ENCODE measurements around the gene PAPPA2. TPM values are rescaled to one million over a fixed set of nuclear protein-coding genes. Genes with fewer than 3 reads are reported as not detected.

PAPPA2 gene
- total and polyA plus RNA-seq, 2 of the 8 experiments (the other 6 are each of a cell fraction or from before 2014, with no cell fraction given) = 0.08 to 0.88 TPM

DNA sequence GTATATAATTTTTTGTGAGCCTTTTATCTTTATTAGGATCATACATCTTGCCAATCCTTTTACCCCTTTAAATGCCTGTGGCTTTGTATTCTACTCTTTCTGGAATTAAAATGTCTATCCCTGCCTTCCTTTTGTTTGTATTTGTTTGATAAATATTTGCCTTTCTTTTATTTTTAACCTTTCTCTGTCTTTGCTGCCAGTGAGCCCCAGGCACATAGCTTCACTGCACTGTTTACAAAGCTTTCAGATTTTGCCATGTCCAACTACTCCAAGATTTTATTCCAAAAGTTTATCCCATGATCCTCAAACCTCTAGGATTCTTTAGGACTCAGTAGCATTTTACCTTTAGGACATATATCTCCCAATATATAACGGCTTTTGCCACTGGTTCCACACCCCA, 281.2 kb downstream of the PAPPA2 start:
- Histone ChIP-seq H2BK12ac (ENCODE audit: low read depth, low read length) (no peak overlapping the region), H3K27ac (ENCODE audit: low read depth, low read length) (no peak overlapping the region), H3K79me2 (ENCODE audit: control insufficient read depth in 1 of 2, insufficient read depth in 2 of 2, low read length in 2 of 2) (no peaks in the 10 kb centered on the region), H2BK15ac (ENCODE audit: low read length) (no peak overlapping the region), H3K23ac (ENCODE audit: insufficient read length) (no peak overlapping the region), H4K5ac (ENCODE audit: insufficient read length, low read depth, low read length) (no peak overlapping the region), H3K4me3 (ENCODE audit: extremely low read depth in 1 of 4, insufficient read depth in 2 of 4, low read depth in 3 of 4, low read length in 4 of 4) (no peak overlapping the region), H3K56ac (replicated peaks; ENCODE audit: insufficient read length, low read depth, low read length) (no peak overlapping the region), H4K91ac (replicated peaks; ENCODE audit: insufficient read length, low read length) (no peak overlapping the region), H3K14ac (ENCODE audit: insufficient read length) (no peak overlapping the region), H2AFZ (ENCODE audit: low read length) (no peak overlapping the region), H2BK120ac (replicated peaks; ENCODE audit: low read depth, low read length) (no peak overlapping the region), H2BK5ac (ENCODE audit: low read depth, low read length) (no peak overlapping the region), H3K36me3 (ENCODE audit: control insufficient read depth in 2 of 4, insufficient read depth in 4 of 4, low read length in 3 of 4) (no peaks in the 10 kb centered on the region), H3K27me3 (replicated peaks in 1 of 4; ENCODE audit: control insufficient read depth in 3 of 4, extremely low read depth in 1 of 4, insufficient read depth in 3 of 4, low read length in 3 of 4) (no peaks in the 10 kb centered on the region), H4K20me1 (replicated peaks in 1 of 2; ENCODE audit: control insufficient read depth in 1 of 2, insufficient read depth in 2 of 2, low read length in 2 of 2) (no peaks in the 10 kb centered on the region), H3K23me2 (ENCODE audit: low read depth, low read length) (no peaks in the 10 kb centered on the region), H3K79me1 (ENCODE audit: low read depth, low read length) (no peaks in the 10 kb centered on the region), H3K4me1 (replicated peaks in 1 of 4; ENCODE audit: control insufficient read depth in 3 of 4, insufficient read depth in 4 of 4, low read length in 3 of 4) (peaks cover 0 to 3% (median 0%) of the 10 kb centered on the region in 4 experiments; a peak in 1 of 7 replicates), H3K18ac (ENCODE audit: extremely low read depth, low read length) (no peak overlapping the region), H2BK20ac (ENCODE audit: low read length) (no peak overlapping the region), H4K8ac (ENCODE audit: extremely low read depth, insufficient read depth, low read length) (no peak overlapping the region), H3K4me2 (ENCODE audit: insufficient read depth in 1 of 2, low read depth in 2 of 2, low read length in 2 of 2) (no peak overlapping the region), H3K9me3 (ENCODE audit: insufficient read depth in 2 of 2, low read depth in 1 of 2, low read length in 1 of 2) (no peaks in the 10 kb centered on the region), H3K9ac (replicated peaks in 1 of 4; ENCODE audit: extremely low read depth in 1 of 4, low read depth in 3 of 4, low read length in 3 of 4) (no peak overlapping the region), H3K4ac (replicated peaks; ENCODE audit: insufficient read length, low read depth, low read length) (no peak overlapping the region), H2AK5ac (ENCODE audit: low read depth, low read length) (no peak overlapping the region)
- no peak for FAIRE-seq
- ChIA-PET POLR2A (ENCODE audit: partially characterized antibody) (no interaction called here), CTCF (ENCODE audit: partially characterized antibody) (no interaction called here)
- WGBS, 2 experiments (ENCODE audit: extremely low coverage in 1 of 2, insufficient coverage in 1 of 2, insufficient read length in 1 of 2, insufficient replicate concordance in 2 of 2, low coverage in 1 of 2, low lambda C conversion rate in 2 of 2, missing lambda C conversion rate in 1 of 2) = 95% methylated on average over 1 of the region's 1 CpG; no CpG with 5 or more reads in 1 of the 2 experiments
- DNase-seq (ENCODE audit: low read depth in 1 of 2, low spot score in 2 of 2) = no peak
- no peak for TF ChIP-seq BCL11A (IDR thresholded peaks at IDR 0.05; ENCODE audit: low read depth in 2 of 2, low read length in 2 of 2)
- no peak for TF ChIP-seq RAD21 (IDR thresholded peaks at IDR 0.05 in 1 of 2, conservative IDR thresholded peaks at IDR 0.05 in 1 of 2; ENCODE audit: low read depth in 2 of 2, low read length in 2 of 2)
- TF ChIP-seq GTF2F1 (IDR thresholded peaks at IDR 0.05; ENCODE audit: borderline replicate concordance, low read depth, low read length) = no peak
- no peak for TF ChIP-seq TBP (IDR thresholded peaks at IDR 0.05; ENCODE audit: low read depth, low read length)
- TF ChIP-seq CBX8 (IDR thresholded peaks at IDR 0.05; ENCODE audit: borderline replicate concordance, low read depth, low read length) = no peak
- no peak for TF ChIP-seq TAF7 (optimal IDR thresholded peaks at IDR 0.05; ENCODE audit: borderline replicate concordance, low read depth, low read length)
- no peak for TF ChIP-seq RBBP5 (IDR thresholded peaks at IDR 0.05; ENCODE audit: borderline replicate concordance, low read depth, low read length)
- TF ChIP-seq SP4 (IDR thresholded peaks at IDR 0.05; ENCODE audit: low read length) = no peak
- no peak for TF ChIP-seq SIX5 (IDR thresholded peaks at IDR 0.05; ENCODE audit: low read depth, low read length)
- no peak for TF ChIP-seq KDM5A (IDR thresholded peaks at IDR 0.05; ENCODE audit: low read length)
- TF ChIP-seq CBX5 (IDR thresholded peaks at IDR 0.05; ENCODE audit: low read depth, low read length) = no peak
- TF ChIP-seq SP2 (IDR thresholded peaks at IDR 0.05; ENCODE audit: low read length) = no peak
- no peak for TF ChIP-seq NANOG (IDR thresholded peaks at IDR 0.05; ENCODE audit: insufficient read depth, low read depth, low read length, poor library complexity, severe bottlenecking)
- TF ChIP-seq TEAD4 (IDR thresholded peaks at IDR 0.05; ENCODE audit: low read depth, low read length) = no peak
- TF ChIP-seq RFX5 (IDR thresholded peaks at IDR 0.05; ENCODE audit: borderline replicate concordance, low read depth, low read length) = no peak
- no peak for TF ChIP-seq SRF (IDR thresholded peaks at IDR 0.05; ENCODE audit: low read depth, low read length)
